ENCODE results near the gene MYMK.

MYMK gene

DNA sequence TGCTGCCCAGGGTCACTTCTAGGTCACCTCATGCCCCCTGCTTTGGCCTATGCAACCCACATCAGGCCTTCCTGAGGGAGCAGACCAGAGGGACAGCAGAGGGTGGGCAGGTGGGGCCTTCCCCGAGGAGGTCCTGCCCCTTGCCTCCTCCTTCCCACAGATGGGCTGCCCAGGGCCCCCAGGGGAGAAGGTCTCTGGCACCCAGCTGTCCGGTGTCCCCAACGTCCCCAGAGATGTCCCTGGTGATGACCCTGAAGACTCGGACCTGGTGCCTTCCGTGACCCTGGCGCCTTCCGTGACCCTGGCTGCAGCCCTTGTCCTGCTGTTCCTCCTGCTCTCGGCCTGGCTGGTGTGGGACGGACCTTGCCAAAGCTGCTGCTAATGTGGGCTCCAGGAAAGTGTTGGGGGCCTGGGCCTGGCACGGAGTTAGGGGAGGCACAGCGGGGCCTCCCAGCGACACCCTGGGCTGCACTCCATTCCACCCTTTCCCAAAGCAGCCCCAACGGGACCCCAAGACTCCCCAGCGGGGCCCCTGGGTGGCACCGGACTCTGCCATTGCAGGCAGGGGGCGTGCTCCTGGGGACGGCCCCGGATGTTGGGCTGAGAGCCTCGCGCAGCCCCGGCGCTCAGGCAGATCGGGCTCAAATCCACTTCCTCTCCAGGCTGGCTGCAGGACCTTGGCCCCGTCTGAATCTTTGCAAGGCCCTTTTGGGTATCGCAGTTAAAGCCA lies 39.1 kb downstream of the MYMK start:
- DNase-seq (ENCODE audit: low read depth in 2 of 2): no peak

- no peak for DNase-seq (ENCODE audit: low read depth in 2 of 2)
Observed at GRCh38 chr9:133484671-133485437, 39.9 kb downstream of the MYMK start.

- no peak for DNase-seq (ENCODE audit: low read depth in 2 of 2)
Observed at GRCh38 chr9:133483611-133484010, 41.1 kb downstream of the MYMK start.

DNA sequence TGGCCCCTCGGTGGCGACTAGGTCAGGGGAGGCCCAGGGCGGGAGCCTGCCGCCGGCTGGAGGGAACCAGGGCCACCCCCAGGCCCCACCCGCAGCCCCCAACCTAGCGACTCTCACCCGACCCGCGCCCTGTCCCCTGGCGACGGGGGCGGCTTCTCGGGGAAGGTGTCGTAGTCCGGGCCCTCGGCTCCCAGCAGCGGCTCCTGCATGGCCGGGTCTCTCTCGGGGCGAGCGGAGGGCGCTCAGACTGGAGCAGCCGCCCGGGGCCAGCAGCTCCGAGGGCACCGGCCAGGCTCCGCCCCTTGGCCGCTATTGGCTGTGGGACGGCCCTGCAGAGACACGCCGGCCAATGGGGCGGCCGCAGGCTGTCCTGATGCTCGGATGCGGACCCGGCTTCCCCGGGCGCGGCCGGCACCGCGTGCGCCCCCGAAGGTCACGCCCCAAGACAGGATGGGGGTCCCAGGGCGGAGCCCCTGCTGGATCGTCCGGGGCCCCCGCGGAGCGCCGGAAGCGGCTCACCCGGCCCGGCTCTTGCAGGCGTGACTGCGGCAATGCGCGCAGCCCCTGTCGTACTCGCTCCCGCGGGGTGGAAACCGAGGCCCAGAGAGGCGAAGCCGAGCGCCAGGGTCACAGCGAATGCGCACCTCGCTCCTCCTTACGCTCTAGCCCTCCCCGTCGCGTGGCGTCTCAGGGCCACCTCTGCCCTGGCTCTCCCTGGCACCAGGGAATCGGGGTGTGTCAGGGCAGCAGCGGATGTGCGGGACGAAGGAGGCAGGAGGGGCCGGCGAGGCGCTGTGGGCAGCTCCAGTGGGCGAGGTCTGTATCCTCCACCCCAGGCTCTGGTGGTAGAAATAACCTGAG lies 45.7 kb downstream of the MYMK start, which contains the start of gene SLC2A6:
TSS of gene SLC2A6 (minus strand) at position 249 of the 861 bp plus-strand sequence. CDS start at position 209, 40 bp downstream.
- DNase-seq (ENCODE audit: low read depth in 2 of 2): peak; percentile 60 to 71

DNA sequence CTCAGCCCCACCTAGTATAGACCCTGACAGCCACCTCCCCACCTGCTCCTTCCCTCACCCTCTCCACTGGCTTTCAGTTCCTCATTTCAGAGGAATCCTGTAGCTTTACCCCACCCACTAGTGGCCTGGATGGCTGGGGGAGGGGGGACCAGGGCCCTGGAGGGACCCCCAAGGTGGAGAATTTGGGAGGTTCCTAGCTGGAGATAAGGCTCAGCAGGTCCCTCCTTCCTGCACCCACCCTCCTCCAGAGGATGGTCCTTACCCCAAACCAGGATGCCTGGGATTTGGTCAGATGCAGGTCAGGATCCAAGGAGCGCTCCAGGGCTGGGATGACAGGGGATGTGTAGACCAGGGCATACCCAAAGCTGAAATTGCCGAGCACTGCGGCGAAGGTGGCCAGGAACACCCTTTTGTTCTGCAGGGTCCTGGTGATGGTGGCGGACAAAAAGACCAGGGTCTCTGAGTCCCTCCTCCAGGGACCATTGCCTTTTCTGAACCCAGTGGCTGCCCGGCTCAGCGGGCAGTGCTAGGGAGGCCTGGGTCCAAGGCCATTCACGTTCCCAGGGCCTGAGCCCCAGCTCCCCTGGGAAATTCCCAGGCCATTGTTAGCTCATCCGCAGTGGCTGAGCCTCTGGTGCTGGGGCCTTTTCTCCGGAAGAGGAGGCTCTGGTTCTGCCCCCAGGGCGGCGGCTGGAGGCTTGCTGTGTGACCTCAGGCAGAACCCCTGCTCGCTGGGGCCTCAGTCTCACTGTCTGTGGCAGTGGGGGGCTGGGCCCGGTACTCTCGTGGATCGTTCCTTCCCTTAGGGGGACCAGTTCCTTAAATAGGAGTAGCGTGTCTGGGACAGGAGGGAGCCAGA lies 46.5 kb downstream of the MYMK start:
- DNase-seq (ENCODE audit: low read depth in 2 of 2): no peak

DNA sequence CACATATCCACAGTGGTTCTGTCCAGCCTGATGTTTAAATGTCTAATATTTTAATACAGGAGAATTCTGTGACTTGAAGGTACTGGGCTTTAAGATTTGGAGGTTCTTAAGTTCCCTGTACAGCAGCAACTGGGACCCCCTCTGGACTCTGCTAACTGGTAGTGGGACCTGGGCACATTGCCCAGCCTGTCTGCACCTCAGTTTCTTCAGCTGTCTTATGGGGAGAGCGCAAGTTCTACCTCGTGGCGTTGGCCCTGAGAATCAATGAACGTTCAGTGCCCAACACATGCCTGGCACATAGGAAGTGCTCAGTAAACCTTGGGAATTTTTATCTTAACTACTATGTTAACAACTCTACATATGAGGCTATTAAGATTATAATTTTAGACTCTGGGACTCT lies 47.3 kb downstream of the MYMK start:
- DNase-seq (ENCODE audit: low read depth in 2 of 2): no peak

GRCh38 chr9:133476941-133477340 lies 47.8 kb downstream of the MYMK start:
- no peak for DNase-seq (ENCODE audit: low read depth in 2 of 2)

- DNase-seq (ENCODE audit: low read depth in 2 of 2): no peak
Observed at GRCh38 chr9:133476036-133476931, 48.5 kb downstream of the MYMK start.

DNA sequence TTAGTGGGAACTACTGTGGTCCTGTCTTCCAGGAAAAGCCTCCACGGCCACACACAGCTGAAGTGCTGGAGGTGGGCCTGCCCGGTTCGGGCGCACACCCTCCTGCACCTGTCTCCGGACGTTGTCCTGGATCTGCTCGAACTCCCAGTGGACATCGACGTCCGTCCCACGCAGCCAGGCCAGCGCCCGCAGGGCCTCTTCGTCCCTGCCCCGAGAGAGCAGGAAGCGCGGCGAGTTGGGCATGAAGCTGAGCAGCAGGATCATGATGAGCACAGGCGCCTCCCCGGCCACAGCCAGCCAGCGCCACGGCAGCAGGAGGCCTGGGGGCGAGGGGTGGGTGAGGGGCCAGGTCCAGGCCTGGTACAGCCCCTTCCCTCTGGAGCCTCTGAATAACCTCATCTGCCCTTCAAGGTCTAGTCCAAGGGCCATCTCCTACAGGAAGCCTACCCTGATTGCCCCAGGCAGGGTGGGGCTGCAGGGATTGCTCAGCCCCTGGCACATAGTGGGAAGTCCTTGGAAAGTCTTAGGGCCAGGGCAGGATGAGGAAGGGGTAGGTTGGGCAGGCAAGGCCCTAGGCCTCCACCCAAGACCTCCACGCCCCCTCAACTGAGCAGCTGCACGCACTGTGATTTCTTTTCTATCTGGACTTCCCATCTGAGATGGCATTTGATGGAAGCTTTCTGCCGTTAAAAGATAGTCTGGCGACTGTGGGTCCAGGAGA lies 49.3 kb downstream of the MYMK start:
- no peak for DNase-seq (ENCODE audit: low read depth in 2 of 2)

DNA sequence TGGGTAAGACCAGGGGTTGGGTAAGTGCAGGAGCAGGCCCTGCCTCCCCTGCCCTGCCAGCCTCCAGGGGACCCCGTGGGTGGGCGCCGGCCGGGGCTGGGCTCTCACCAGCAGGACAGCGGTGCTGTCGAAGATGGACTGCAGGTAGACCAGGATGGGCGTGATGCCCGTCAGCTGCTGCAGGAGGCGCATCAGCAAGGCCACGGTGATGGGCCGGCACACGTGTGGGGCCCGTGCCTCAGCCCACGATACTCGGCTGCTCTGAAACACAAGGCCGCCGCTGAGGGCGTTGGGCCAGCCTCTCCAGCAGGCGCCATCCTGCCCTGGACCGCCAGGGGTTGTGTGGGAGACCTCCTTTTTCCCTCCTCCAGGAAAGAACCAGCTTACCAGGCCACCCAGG lies 49.9 kb downstream of the MYMK start:
- DNase-seq (ENCODE audit: low read depth in 2 of 2): no peak

DNA sequence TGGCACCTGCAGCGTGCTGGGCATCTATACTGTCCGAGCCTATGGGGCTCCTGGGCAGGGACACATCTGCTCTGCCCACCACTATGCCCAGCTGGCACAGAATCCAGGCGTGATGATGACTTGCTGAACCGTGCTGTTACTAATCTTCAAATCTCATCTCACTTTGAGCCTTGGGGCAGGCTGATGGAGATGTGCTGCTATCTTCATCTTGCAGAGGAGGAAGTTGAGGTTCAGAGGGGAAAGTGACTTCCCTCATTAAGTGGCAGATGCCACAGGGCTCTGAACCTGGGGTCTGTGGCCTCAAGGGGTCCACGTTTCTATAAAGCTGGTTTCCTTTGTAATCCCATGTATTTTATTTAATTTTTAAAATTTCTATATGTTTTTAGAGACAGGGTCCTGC lies 50.5 kb downstream of the MYMK start:
- no peak for DNase-seq (ENCODE audit: low read depth in 2 of 2)

DNA sequence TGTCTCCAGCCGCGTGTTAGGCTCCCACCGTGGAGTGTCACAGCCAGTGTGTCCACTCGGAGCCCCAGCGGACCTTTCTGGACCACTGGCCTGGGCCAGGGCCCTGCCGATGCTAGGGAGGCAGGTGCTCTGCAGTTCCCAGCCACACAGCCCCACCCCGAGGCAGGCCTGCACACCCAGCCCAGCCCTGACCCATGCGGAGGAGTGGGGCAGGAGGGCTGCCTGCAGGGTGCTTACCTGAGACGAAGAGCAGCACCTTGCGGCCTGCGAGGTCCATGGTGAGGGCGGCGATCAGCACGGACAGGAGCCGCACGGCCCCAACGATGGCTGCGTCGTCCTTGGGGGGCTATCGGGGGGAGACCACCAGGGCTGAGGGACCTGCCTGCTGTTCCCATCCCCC lies 51.0 kb downstream of the MYMK start:
- DNase-seq (ENCODE audit: low read depth in 2 of 2): no peak

GRCh38 chr9:133472753-133473378 lies 51.9 kb downstream of the MYMK start:
- DNase-seq (ENCODE audit: low read depth in 2 of 2): no peak

- no peak for DNase-seq (ENCODE audit: low read depth in 2 of 2)
Observed at GRCh38 chr9:133472277-133472645, 52.5 kb downstream of the MYMK start.

DNA sequence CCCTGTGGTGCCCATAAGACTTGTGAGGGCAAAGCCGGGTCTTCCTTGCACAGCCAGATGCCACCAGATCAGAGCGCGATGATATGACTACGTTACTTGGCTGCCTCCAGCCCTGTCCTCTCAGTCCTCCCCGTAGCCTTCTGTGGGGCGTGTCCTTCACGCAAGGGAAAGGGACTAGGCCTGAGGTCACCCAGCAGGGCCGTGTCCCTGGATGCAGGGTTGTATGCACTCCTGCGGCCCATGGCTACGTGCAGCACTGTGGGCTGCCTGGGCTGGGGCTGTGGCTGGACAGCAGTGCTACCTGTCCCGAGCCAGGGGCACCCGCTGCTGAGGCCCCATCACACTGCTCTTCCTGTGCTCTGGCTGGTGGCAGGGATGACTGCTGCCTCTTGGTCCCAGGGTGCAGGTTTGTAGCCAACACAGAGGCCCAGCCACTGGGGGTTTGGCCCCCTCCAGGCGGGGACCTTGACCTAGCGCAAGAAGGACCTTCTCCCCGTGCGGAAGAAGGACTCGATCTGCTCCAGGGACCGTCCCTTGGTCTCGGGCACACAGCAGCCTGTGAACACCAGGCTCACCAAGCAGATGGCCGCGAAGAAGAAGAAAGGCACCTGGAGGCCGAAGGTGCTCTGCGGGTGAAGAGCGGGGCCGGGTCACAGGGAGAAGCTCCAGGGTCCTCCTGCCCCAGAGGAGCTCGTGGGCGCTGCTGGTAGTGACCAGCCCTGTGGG lies 53.0 kb downstream of the MYMK start:
- no peak for DNase-seq (ENCODE audit: low read depth in 2 of 2)

DNA sequence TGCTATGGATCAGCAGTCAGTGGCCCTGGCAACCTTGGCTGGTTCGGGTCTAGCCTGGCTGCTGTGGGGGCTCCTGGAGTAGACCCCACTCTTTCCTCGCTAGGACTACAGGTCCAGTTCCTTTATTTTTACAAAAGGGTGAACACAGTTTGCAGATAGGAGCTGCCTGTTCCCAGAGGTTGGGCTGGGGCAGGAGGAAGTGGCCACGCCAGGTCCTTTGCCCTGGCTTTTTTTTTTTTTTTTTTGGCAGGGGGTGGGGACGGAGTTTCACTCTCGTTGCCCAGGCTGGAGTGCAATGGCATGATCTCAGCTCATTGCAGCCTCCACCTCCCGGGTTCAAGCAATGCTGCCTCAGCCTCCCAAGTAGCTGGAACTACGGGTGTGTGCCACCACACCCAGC lies 53.8 kb downstream of the MYMK start:
- DNase-seq (ENCODE audit: low read depth in 2 of 2): no peak

GRCh38 chr9:133470427-133470924 lies 54.3 kb downstream of the MYMK start:
- no peak for DNase-seq (ENCODE audit: low read depth in 2 of 2)

- DNase-seq (ENCODE audit: low read depth in 2 of 2): no peak
Observed at GRCh38 chr9:133468777-133469421, 55.9 kb downstream of the MYMK start.

All from activated CD4-positive, alpha-beta T cell treated with anti-CD3 and anti-CD28 coated beads for 24 hours (primary cell).